K562 (cell line): ENCODE results near the gene C16orf86. TPM values are rescaled to one million over a fixed set of nuclear protein-coding genes. Genes with fewer than 3 reads are reported as not detected.

Experiments
- BRF1 ChIP-seq: IDR thresholded peaks from 3 replicates; pipeline ENCODE4 v1.6.1; 2011; ENCODE audit warnings: borderline replicate concordance, mild to moderate bottlenecking; ENCODE audit not compliant: insufficient read length; ENCODE audit errors: extremely low read depth
- ELF4 ChIP-seq: fragments of 450-650 bp; formaldehyde crosslinking; IDR thresholded peaks from 2 replicates; pipeline ENCODE4 v1.4.0; 2022; ENCODE audit warnings: missing genetic modification characterization
- HDAC2 ChIP-seq: fragments of 450-650 bp; IDR thresholded peaks from 2 replicates; pipeline ENCODE4 v1.6.1; 2016; ENCODE audit warnings: mild to moderate bottlenecking
- MGA ChIP-seq: fragments of 450-650 bp; IDR thresholded peaks from 2 replicates; pipeline ENCODE4 v1.6.1; 2016; ENCODE audit warnings: mild to moderate bottlenecking, moderate library complexity
- RBFOX2 ChIP-seq: fragments of 200-400 bp; formaldehyde crosslinking; IDR thresholded peaks from 2 replicates; pipeline ENCODE4 v1.6.1; 2017; ENCODE audit warnings: low read depth, mild to moderate bottlenecking, low read length, moderate library complexity
- TGIF2 ChIP-seq: sonication (generic); formaldehyde crosslinking; IDR thresholded peaks from 2 replicates; pipeline ENCODE4 v1.8.1; 2022; ENCODE audit warnings: mild to moderate bottlenecking, missing genetic modification reagents, moderate library complexity
- XRCC4 ChIP-seq: IDR thresholded peaks from one replicate; pipeline ENCODE4 v1.6.1; 2011; ENCODE audit not compliant: insufficient read depth, insufficient read length; ENCODE audit errors: extremely low read depth
- polyA plus RNA-seq, 8 experiments: library from polyadenylated mRNA; depleted of rRNA in 4 of 8; stranded (reverse) in 5 of 8; unstranded in 3 of 8; fragments of >200 nt; fragmentation: Nextera tagmentation in 2 of 8; fragmentation: Illumina TruSeq in 1 of 8; extraction: Ambion mirVana in 2 of 8; extraction: Trizol in 1 of 8; gene quantifications; 2 replicates each; pipeline versions ENCODE4 v1.2.1 to v1.2.3, GENCODE V29; 2011 to 2014; ENCODE audit warnings: inconsistent platforms in 1 of 8, missing spikeins in 1 of 8
- total RNA-seq, 7 experiments: library from RNA; depleted of rRNA in 6 of 7; stranded (reverse); fragments of >200 nt in 6 of 7; fragmentation: Illumina TruSeq in 2 of 7; extraction: Trizol in 2 of 7; gene quantifications; 2 replicates each; pipeline versions ENCODE4 v1.2.1 to v1.2.3, GENCODE V29; 2011 to 2021; ENCODE audit warnings: low replicate concordance in 1 of 7
- TF ChIP-seq, protein P1 (sequence below), 2 experiments: IDR thresholded peaks; 2 replicates each; pipeline ENCODE4 v1.6.1; 2012; ENCODE audit warnings: improper control_type of control experiment in 2 of 2, low read depth in 2 of 2, low read length in 2 of 2, borderline replicate concordance in 1 of 2
- TF ChIP-seq, protein P2 (sequence below): IDR thresholded peaks from 3 replicates; pipeline ENCODE4 v1.6.1; 2011; ENCODE audit warnings: borderline replicate concordance, mild to moderate bottlenecking; ENCODE audit not compliant: insufficient read length, insufficient read depth
- TF ChIP-seq, protein P3 (sequence below), 2 experiments: IDR thresholded peaks; 2 replicates each; pipeline ENCODE4 v1.6.1; 2011; ENCODE audit warnings: borderline replicate concordance in 1 of 2, control low read depth in 1 of 2, low read depth in 1 of 2, low read length in 1 of 2, mild to moderate bottlenecking in 1 of 2, mixed read lengths in 1 of 2, moderate library complexity in 1 of 2; ENCODE audit not compliant: insufficient read depth in 1 of 2, insufficient read length in 1 of 2, poor library complexity in 1 of 2, severe bottlenecking in 1 of 2; ENCODE audit errors: extremely low read depth in 1 of 2

The C16orf86 gene
- total and polyA plus RNA-seq, 9 of the 15 experiments (the other 6 are each of a cell fraction or from before 2014, with no cell fraction given) = 0.13 to 1.2 (median 0.27) TPM; not detected in 3

DNA sequence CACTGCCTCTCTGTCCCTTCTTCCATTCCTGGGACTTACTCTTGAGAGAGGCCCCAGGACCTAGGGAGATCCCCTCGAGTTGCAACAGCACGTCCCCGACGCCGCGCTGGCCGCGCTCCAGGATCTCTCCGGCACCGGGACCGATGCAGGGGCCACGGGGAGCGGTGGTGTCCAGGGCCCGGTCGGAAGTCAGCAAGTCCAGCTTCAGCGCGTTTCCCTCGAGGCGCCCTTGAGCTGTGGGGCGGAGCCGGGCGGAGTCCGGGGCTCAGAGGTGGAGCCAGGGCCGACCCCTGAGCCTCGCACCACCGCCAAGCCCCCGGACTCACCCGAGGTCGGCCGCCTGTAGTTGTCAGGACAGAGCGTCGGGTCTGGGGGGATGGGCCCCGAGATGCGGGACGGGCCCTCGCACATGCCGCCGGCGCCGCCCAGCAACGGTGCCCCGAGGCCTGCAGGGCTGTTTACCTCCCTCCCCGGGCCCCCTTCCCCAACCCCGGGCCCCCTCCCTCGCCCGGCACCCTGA, 522 bp upstream of the C16orf86 start (continued):
- TF ChIP-seq, protein P1, sequence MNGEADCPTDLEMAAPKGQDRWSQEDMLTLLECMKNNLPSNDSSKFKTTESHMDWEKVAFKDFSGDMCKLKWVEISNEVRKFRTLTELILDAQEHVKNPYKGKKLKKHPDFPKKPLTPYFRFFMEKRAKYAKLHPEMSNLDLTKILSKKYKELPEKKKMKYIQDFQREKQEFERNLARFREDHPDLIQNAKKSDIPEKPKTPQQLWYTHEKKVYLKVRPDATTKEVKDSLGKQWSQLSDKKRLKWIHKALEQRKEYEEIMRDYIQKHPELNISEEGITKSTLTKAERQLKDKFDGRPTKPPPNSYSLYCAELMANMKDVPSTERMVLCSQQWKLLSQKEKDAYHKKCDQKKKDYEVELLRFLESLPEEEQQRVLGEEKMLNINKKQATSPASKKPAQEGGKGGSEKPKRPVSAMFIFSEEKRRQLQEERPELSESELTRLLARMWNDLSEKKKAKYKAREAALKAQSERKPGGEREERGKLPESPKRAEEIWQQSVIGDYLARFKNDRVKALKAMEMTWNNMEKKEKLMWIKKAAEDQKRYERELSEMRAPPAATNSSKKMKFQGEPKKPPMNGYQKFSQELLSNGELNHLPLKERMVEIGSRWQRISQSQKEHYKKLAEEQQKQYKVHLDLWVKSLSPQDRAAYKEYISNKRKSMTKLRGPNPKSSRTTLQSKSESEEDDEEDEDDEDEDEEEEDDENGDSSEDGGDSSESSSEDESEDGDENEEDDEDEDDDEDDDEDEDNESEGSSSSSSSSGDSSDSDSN (IDR thresholded peaks at IDR 0.05; ENCODE audit: borderline replicate concordance in 1 of 2, low read depth in 2 of 2, low read length in 2 of 2) = peak; percentile 65 to 87; a peak in 3 of 4 replicates
- TF ChIP-seq, protein P2, sequence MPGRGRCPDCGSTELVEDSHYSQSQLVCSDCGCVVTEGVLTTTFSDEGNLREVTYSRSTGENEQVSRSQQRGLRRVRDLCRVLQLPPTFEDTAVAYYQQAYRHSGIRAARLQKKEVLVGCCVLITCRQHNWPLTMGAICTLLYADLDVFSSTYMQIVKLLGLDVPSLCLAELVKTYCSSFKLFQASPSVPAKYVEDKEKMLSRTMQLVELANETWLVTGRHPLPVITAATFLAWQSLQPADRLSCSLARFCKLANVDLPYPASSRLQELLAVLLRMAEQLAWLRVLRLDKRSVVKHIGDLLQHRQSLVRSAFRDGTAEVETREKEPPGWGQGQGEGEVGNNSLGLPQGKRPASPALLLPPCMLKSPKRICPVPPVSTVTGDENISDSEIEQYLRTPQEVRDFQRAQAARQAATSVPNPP = no peak
- TF ChIP-seq, protein P3, sequence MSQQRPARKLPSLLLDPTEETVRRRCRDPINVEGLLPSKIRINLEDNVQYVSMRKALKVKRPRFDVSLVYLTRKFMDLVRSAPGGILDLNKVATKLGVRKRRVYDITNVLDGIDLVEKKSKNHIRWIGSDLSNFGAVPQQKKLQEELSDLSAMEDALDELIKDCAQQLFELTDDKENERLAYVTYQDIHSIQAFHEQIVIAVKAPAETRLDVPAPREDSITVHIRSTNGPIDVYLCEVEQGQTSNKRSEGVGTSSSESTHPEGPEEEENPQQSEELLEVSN (IDR thresholded peaks at IDR 0.05; ENCODE audit: borderline replicate concordance in 1 of 2, extremely low read depth in 1 of 2, insufficient read depth in 1 of 2, insufficient read length in 1 of 2, low read depth in 1 of 2, low read length in 1 of 2, poor library complexity in 1 of 2, severe bottlenecking in 1 of 2) = peak; percentile 5 to 18
- peak; percentile 58; the same call in 1 of the 2 replicates for TF ChIP-seq MGA
- TF ChIP-seq BRF1 = no peak
- no peak for TF ChIP-seq TGIF2 (CRISPR knock-in tag)
- TF ChIP-seq XRCC4 = no peak
- peak; percentile 39; the same call in 1 of the 2 replicates for TF ChIP-seq RBFOX2
- TF ChIP-seq HDAC2 = no peak
- TF ChIP-seq ELF4 (CRISPR knock-in tag) = no peak
